ENCODE data around the gene PIPOX. TPM values are rescaled to one million over a fixed set of nuclear protein-coding genes. Genes with fewer than 3 reads are reported as not detected.

The PIPOX gene, protein sequence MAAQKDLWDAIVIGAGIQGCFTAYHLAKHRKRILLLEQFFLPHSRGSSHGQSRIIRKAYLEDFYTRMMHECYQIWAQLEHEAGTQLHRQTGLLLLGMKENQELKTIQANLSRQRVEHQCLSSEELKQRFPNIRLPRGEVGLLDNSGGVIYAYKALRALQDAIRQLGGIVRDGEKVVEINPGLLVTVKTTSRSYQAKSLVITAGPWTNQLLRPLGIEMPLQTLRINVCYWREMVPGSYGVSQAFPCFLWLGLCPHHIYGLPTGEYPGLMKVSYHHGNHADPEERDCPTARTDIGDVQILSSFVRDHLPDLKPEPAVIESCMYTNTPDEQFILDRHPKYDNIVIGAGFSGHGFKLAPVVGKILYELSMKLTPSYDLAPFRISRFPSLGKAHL
- total RNA-seq = 0.34 and 1.1 TPM in 2 replicates

DNA sequence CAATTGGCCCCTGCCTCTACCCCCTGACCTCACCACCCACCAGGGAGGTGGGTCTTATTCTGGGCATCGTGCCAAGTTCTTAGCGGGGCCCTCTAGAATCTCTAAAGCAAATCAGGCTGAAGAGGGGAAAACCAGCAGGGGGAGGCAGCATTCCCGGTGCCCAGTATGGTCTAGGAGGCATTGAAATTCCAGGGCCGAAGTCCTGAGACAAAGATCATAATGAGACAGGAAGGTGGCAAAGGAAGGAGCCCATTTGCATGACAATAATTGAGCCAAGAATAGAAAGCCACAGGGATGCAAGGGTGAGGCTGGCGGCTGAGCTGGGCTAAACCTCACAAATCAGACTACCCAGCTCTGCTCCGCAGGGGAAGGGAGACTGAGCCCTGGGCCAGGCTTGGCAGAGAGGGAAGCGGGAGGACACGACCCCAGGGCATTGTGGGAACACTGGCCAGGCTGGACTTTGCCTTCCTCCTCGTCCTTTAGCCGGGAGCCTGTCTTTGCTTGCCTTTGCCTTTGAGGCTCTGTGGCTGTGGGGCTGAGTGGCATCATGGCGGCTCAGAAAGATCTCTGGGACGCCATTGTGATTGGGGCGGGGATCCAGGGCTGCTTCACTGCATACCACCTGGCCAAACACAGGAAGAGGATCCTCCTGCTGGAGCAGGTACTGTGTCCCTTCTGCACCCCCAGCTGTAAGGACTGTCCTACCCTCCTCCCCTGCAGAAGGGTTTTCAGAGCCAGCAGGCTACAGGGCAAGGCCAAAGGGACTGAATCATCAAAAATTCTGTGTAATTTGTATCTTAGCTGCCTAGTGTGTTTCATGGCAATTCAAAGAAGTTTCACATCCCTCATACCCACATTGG lies at the start of gene PIPOX:
TSS of gene PIPOX (plus strand) at position 463 of the 860 bp plus-strand sequence. CDS start at position 548, 85 bp downstream.

DNA sequence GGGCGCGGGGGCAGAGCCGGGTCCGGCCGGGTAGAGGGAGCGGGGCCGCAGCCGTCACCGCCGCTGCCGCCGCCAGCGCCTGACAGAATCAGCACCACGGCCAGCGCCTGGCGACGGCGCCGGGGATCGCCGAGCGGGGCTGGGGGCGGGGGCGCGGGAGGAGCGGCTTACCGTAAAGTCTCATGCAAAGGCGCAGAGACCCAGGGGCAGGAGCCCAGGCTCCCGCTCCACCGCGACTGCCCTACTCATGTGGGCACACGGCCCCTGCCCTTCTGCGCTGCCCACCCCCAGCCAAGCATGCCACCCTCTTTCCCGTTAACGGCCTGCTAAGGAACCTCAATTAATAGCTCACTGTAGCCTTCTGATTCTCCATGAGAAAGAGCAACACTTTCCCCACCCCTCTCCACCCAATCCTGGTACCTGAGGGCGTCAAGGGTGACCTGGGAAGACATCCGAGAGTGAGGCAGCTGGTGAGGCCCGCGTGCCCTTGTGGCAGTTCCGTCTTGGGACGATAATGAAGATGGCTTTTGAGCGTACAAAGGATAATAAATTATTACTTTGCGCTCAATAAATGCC lies 36.9 kb upstream of the PIPOX start, which contains the start of gene SEZ6:
TSS of gene SEZ6 (minus strand) at position 98 of the 576 bp plus-strand sequence. CDS start 164 bp downstream, outside the sequence.

Other genes with a start within 250 kb of the PIPOX start
- 7.3 and 10.5 TPM in 2 replicates for gene FAM222B, start 200.4 kb upstream of the PIPOX start, total RNA-seq
- 45.0 and 48.6 TPM in 2 replicates for gene ERAL1, start 188.1 kb upstream of the PIPOX start, total RNA-seq
- 34.2 and 60.9 TPM in 2 replicates for gene FLOT2, start 145.4 kb upstream of the PIPOX start, total RNA-seq
- gene DHRS13, start 140.1 kb upstream of the PIPOX start, total RNA-seq = 5.0 and 7.8 TPM in 2 replicates
- gene PHF12, start 91.6 kb upstream of the PIPOX start, total RNA-seq = 14.2 and 16.8 TPM in 2 replicates
- not detected in 2 replicates for gene SEZ6, start 37.1 kb upstream of the PIPOX start, total RNA-seq
- gene MYO18A, start 137.3 kb downstream of the PIPOX start, total RNA-seq = 14.2 and 17.0 TPM in 2 replicates
- gene CRYBA1, start 203.7 kb downstream of the PIPOX start, total RNA-seq = not detected in 2 replicates